Testis (tissue), 3 donors: ENCODE measurements around the gene XRN2. TPM values are rescaled to one million over a fixed set of nuclear protein-coding genes. Genes with fewer than 3 reads are reported as not detected.

Source experiments
- DNase-seq: peaks from one replicate; pipeline ENCODE4 v3.0.0-alpha.2; 2019
- H3K27ac ChIP-seq, 2 donors: fragments of 200-600 bp; sonication (generic); one replicate each; pipeline ENCODE4 v1.5.1; 2019
- H3K27me3 ChIP-seq: fragments of 200-600 bp; sonication (generic); one replicate; pipeline ENCODE4 v1.5.1; 2019
- H3K36me3 ChIP-seq: fragments of 200-600 bp; sonication (generic); one replicate; pipeline ENCODE4 v1.5.1; 2017; ENCODE audit warnings: low read depth; ENCODE audit errors: missing control alignments
- H3K4me1 ChIP-seq: fragments of 200-600 bp; sonication (generic); one replicate; pipeline ENCODE4 v1.5.1; 2019
- H3K4me3 ChIP-seq, 2 donors: fragments of 200-600 bp; sonication (generic); one replicate each; pipeline ENCODE4 v1.5.1; 2017 to 2019
- H3K9me3 ChIP-seq: fragments of 200-600 bp; sonication (generic); one replicate; pipeline ENCODE4 v1.5.1; 2017
- POLR2A ChIP-seq: fragments of 450-650 bp; IDR thresholded peaks from one replicate; pipeline ENCODE4 v1.6.1; 2017; ENCODE audit warnings: antibody characterized with exemption, mild to moderate bottlenecking, moderate library complexity
- WGBS, 2 donors: methylation state at CpG; one replicate each; pipeline ENCODE4 v1.1.5; 2018; 5-methylcytosine and 5-hydroxymethylcytosine counted together
- intact Hi-C: fragments of 100-400 bp; cut with DNase I; formaldehyde crosslinking; loops from one replicate; pipeline ENCODE4 v1.15.1; 2023; ENCODE audit warnings: low total_unique reads
- polyA plus RNA-seq: library from polyadenylated mRNA; stranded (reverse); fragments of 350-450 nt; fragmentation: Illumina TruSeq; extraction: RNeasy Lipid Tissue Mini Kit (QIAGEN cat#74804); gene quantifications from one replicate; pipeline ENCODE4 v1.2.3, GENCODE V29; 2014; ENCODE audit warnings: low read depth, low replicate concordance; ENCODE audit not compliant: insufficient read depth
- total RNA-seq, 2 donors: library from RNA; depleted of rRNA; stranded (reverse); fragments of >200 nt; gene quantifications; one replicate each; pipeline ENCODE4 v1.2.3, GENCODE V29; 2016
- TF ChIP-seq, protein P1 (sequence below), 3 experiments: fragments of 450-650 bp in 2 of 3; fragments of 200-600 bp in 1 of 3; sonication (generic) in 1 of 3; IDR thresholded peaks; one replicate each; pipeline ENCODE4 v1.5.1; 2016 to 2019; ENCODE audit warnings: antibody characterized with exemption in 3 of 3, mild to moderate bottlenecking in 2 of 3, moderate library complexity in 1 of 3

XRN2 gene
- total and polyA plus RNA-seq, 3 donors from 2014 or later = 55.4 to 64.5 (median 59.7) TPM

GRCh38 chr20:21340991-21341697 lies 38.0 kb downstream of the XRN2 start:
- Histone ChIP-seq H3K27ac (no peak overlapping the region), H3K4me3 (no peak overlapping the region), H3K4me1 (no peaks in the 10 kb centered on the region), H3K36me3 (no peaks in the 10 kb centered on the region), H3K27me3 (no peaks in the 10 kb centered on the region), H3K9me3 (no peaks in the 10 kb centered on the region)
- intact Hi-C loops = no loop called here
- TF ChIP-seq POLR2A = no peak
- TF ChIP-seq, protein P1, sequence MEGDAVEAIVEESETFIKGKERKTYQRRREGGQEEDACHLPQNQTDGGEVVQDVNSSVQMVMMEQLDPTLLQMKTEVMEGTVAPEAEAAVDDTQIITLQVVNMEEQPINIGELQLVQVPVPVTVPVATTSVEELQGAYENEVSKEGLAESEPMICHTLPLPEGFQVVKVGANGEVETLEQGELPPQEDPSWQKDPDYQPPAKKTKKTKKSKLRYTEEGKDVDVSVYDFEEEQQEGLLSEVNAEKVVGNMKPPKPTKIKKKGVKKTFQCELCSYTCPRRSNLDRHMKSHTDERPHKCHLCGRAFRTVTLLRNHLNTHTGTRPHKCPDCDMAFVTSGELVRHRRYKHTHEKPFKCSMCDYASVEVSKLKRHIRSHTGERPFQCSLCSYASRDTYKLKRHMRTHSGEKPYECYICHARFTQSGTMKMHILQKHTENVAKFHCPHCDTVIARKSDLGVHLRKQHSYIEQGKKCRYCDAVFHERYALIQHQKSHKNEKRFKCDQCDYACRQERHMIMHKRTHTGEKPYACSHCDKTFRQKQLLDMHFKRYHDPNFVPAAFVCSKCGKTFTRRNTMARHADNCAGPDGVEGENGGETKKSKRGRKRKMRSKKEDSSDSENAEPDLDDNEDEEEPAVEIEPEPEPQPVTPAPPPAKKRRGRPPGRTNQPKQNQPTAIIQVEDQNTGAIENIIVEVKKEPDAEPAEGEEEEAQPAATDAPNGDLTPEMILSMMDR (IDR thresholded peaks at IDR 0.05) = no peak
- 96% methylated on average over 3 of the region's 3 CpGs for WGBS, 2 donors
- DNase-seq = no peak

GRCh38 chr20:21342656-21343345 lies 39.7 kb downstream of the XRN2 start:
- Histone ChIP-seq H3K9me3 (no peaks in the 10 kb centered on the region), H3K27ac (no peak overlapping the region), H3K27me3 (no peaks in the 10 kb centered on the region), H3K36me3 (no peaks in the 10 kb centered on the region), H3K4me3 (no peak overlapping the region), H3K4me1 (no peaks in the 10 kb centered on the region)
- no peak for TF ChIP-seq POLR2A
- TF ChIP-seq, protein P1 (IDR thresholded peaks at IDR 0.05) = no peak
- DNase-seq = no peak
- WGBS, 2 donors = 70 to 77% methylated on average over 4 of the region's 4 CpGs
- intact Hi-C loops = no loop called here

DNA sequence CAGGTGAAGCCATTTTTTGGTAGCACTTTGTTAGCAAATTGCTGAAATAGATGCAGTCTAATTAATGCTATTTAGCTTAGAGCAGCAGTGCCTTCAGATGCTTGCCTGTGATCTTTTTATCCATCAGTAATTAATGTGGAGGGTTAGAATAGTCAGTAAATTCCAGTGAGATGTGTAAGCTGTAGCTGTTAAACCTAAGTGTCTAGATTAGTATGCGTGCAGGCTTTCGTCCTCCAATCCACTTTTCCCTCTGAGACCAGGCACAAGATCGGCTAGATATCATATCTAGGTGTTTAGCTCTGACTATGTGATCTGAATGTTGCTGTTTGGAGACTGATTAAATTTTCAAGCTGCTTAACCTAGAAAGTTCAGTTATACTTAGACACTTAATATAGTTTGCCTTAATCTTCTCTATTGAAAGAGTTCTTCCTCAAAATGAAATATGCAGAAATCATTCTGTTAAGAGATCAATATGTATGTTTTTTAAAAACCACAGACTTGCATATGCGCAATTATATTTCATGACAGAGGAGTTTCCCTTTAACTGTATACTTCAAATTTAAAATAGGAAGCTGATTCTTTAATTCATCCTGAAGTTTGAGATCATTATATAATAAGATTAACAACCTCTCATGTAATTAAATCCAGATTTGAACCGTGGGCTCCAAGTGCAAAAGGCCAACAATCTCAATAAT lies 41.2 kb downstream of the XRN2 start:
- no peaks in the 10 kb centered on the region for H3K9me3 ChIP-seq
- DNase-seq = no peak
- WGBS, 2 donors = 85 to 90% methylated on average over 5 of the region's 5 CpGs
- no peaks in the 10 kb centered on the region for H3K4me1 ChIP-seq
- no peaks in the 10 kb centered on the region for H3K27me3 ChIP-seq
- no peak overlapping the region for H3K4me3 ChIP-seq
- no peak for TF ChIP-seq POLR2A
- TF ChIP-seq, protein P1 (IDR thresholded peaks at IDR 0.05) = no peak
- no peak overlapping the region for H3K27ac ChIP-seq
- intact Hi-C loops = no loop called here
- no peaks in the 10 kb centered on the region for H3K36me3 ChIP-seq

DNA sequence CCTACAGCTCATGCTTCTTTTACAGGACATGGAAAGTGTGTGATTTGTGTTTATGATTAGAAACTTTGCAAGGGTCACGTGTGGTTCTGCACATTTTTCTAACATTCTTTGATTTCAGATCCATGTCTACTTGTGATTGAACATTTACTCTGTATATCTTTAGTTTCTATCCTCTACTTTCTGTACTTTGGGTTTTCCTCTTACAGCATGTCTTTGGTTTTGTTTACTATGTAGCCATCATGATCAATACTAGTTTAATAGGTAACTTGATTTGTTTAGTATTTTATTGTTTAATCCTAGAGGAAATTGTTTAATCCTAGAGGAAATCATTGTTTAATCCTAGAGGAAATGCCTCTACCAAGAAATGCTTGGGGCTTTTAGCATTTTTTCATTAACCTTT lies 41.8 kb downstream of the XRN2 start:
- no peak for DNase-seq
- H3K36me3 ChIP-seq = no peaks in the 10 kb centered on the region
- H3K4me1 ChIP-seq = no peaks in the 10 kb centered on the region
- H3K9me3 ChIP-seq = no peaks in the 10 kb centered on the region
- WGBS, 2 donors = 80 to 84% methylated on average over 1 of the region's 1 CpG
- TF ChIP-seq, protein P1 (IDR thresholded peaks at IDR 0.05) = no peak
- no peak for TF ChIP-seq POLR2A
- no peaks in the 10 kb centered on the region for H3K27me3 ChIP-seq
- no peak overlapping the region for H3K27ac ChIP-seq
- H3K4me3 ChIP-seq = no peak overlapping the region
- intact Hi-C loops = no loop called here
